Fibroblast of lung (primary cell): ENCODE results near the gene OFD1. TPM values are rescaled to one million over a fixed set of nuclear protein-coding genes. Genes with fewer than 3 reads are reported as not detected.

Experiments used
- DNase-seq, 2 donors: peaks; one replicate each; pipeline versions ENCODE4 v3.0.0 to v3.0.0-alpha.2; 2010; ENCODE audit warnings: low read depth in 2 of 2
- H2AFZ ChIP-seq: 2 replicates; pipeline ENCODE4 v1.5.1; 2012; ENCODE audit warnings: low read length, control low read depth, inconsistent platforms
- H3K27ac ChIP-seq: 2 replicates; pipeline ENCODE4 v1.5.1; 2011; ENCODE audit warnings: low read length, control low read depth; ENCODE audit not compliant: insufficient read depth
- H3K27me3 ChIP-seq: 2 replicates; pipeline ENCODE4 v1.5.1; 2011; ENCODE audit warnings: mild to moderate bottlenecking, low read length; ENCODE audit not compliant: control insufficient read depth, insufficient read depth
- H3K36me3 ChIP-seq: 2 replicates; pipeline ENCODE4 v1.5.1; 2011; ENCODE audit warnings: low read length; ENCODE audit not compliant: control insufficient read depth, insufficient read depth
- H3K4me1 ChIP-seq: 2 replicates; pipeline ENCODE4 v1.5.1; 2011; ENCODE audit warnings: low read length; ENCODE audit not compliant: control insufficient read depth, insufficient read depth; ENCODE audit errors: extremely low read depth
- H3K4me2 ChIP-seq: 2 replicates; pipeline ENCODE4 v1.5.1; 2011; ENCODE audit warnings: low read length, control low read depth; ENCODE audit not compliant: insufficient read depth; ENCODE audit errors: extremely low read depth
- H3K4me3 ChIP-seq, 4 experiments: fragments of 200-600 bp in 1 of 4; sonication (generic) in 1 of 4; replicated peaks in 1 of 4; 2 replicates each; pipeline ENCODE4 v1.5.1; 2011 to 2016; ENCODE audit warnings: low read length in 4 of 4, low read depth in 3 of 4, mild to moderate bottlenecking in 3 of 4, control low read depth in 2 of 4, inconsistent platforms in 1 of 4, mixed read lengths in 1 of 4; ENCODE audit not compliant: insufficient read depth in 1 of 4; ENCODE audit errors: control extremely low read depth in 1 of 4
- H3K79me2 ChIP-seq: 2 replicates; pipeline ENCODE4 v1.5.1; 2012; ENCODE audit warnings: mild to moderate bottlenecking, low read length, inconsistent platforms; ENCODE audit not compliant: control insufficient read depth, insufficient read depth
- H3K9ac ChIP-seq: 2 replicates; pipeline ENCODE4 v1.5.1; 2011; ENCODE audit warnings: mild to moderate bottlenecking, low read length, control low read depth; ENCODE audit not compliant: insufficient read depth
- H3K9me3 ChIP-seq: 2 replicates; pipeline ENCODE4 v1.5.1; 2012; ENCODE audit warnings: low read depth, low read length; ENCODE audit not compliant: control insufficient read depth, insufficient read depth
- H4K20me1 ChIP-seq: 2 replicates; pipeline ENCODE4 v1.5.1; 2011; ENCODE audit warnings: low read length; ENCODE audit not compliant: control insufficient read depth, insufficient read depth; ENCODE audit errors: extremely low read depth
- EZH2 ChIP-seq: IDR thresholded peaks from 2 replicates; pipeline ENCODE4 v1.5.1; 2012; ENCODE audit warnings: low read length, control low read depth, mild to moderate bottlenecking; ENCODE audit errors: missing control alignments
- polyA plus RNA-seq, 2 donors: library from polyadenylated mRNA; depleted of rRNA in 1 of 2; stranded (reverse) in 1 of 2; unstranded in 1 of 2; fragments of >200 nt; gene quantifications; 2 replicates each; pipeline ENCODE4 v1.2.1, GENCODE V29; 2011 to 2012; ENCODE audit warnings: missing spikeins in 1 of 2
- total RNA-seq: library from RNA; depleted of rRNA; stranded (reverse); fragments of >200 nt; gene quantifications from 2 replicates; pipeline ENCODE4 v1.2.1, GENCODE V29; 2014
- TF ChIP-seq, protein P1 (sequence below), 2 donors: IDR thresholded peaks in 1 of 2; conservative IDR thresholded peaks in 1 of 2; 1 replicate in 1 of 2; 2 replicates in 1 of 2; pipeline ENCODE4 v1.5.1; 2011 to 2012; ENCODE audit warnings: low read length in 2 of 2, control low read depth in 1 of 2, inconsistent platforms in 1 of 2, low read depth in 1 of 2, mild to moderate bottlenecking in 1 of 2

Gene OFD1
- total and polyA plus RNA-seq, 2 donors (not counting 1 experiment from before 2014, with no cell fraction given): 7.6 to 15.5 TPM

DNA sequence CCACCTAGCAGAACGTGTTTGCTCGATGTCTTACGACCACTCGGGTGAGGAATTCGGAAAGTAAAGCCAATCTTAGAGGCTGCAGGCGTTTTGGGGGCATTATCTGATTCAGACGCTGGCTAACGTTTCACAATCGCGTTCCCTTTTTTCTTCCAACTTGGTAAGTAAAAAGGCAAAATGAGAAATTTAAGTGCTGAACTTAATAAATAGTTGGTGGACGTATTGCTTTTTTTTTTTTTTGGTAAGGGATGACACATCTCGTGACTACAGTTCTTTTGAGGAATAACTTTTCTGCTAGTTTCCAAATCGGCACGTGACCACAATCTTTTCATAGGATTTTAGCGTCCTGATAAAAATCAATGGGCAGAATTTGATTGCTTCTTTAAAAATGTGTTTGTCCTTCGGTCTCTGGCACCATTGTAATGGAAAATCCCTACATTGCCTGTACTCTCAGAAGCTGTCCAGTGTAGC, 44.8 kb upstream of the OFD1 start:
- no peaks in the 10 kb centered on the region for H3K27me3 ChIP-seq
- peak; percentile 29 to 51 for DNase-seq

DNA sequence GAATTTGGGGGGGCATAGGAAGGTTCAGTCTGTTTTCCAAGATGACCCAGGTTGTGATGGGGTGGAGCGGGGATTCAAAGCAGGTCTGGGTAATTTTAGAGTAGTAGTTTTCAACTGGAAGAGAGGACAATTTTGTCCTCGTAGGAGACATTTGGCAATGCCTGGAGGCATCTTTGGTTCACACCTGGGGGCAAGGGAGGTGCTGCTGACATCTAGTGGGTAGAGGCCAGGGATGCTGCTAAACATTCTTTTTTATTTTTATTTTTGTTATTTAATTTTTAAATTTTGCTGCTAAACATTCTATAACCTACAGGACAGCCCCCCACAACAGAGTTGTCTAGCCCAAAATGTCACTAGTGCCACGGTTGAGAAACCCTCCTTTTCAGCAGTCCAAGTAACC, 43.7 kb upstream of the OFD1 start:
- no peak overlapping the region for H2AFZ ChIP-seq
- H3K36me3 ChIP-seq: no peaks in the 10 kb centered on the region
- DNase-seq: no peak
- TF ChIP-seq, protein P1, sequence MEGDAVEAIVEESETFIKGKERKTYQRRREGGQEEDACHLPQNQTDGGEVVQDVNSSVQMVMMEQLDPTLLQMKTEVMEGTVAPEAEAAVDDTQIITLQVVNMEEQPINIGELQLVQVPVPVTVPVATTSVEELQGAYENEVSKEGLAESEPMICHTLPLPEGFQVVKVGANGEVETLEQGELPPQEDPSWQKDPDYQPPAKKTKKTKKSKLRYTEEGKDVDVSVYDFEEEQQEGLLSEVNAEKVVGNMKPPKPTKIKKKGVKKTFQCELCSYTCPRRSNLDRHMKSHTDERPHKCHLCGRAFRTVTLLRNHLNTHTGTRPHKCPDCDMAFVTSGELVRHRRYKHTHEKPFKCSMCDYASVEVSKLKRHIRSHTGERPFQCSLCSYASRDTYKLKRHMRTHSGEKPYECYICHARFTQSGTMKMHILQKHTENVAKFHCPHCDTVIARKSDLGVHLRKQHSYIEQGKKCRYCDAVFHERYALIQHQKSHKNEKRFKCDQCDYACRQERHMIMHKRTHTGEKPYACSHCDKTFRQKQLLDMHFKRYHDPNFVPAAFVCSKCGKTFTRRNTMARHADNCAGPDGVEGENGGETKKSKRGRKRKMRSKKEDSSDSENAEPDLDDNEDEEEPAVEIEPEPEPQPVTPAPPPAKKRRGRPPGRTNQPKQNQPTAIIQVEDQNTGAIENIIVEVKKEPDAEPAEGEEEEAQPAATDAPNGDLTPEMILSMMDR (conservative IDR thresholded peaks at IDR 0.05 in 1 of 2, IDR thresholded peaks at IDR 0.05 in 1 of 2; ENCODE audit: low read depth in 1 of 2, low read length in 2 of 2): no peak
- no peak for TF ChIP-seq EZH2
- H3K4me2 ChIP-seq: peak overlapping the region; percentile 85
- no peak overlapping the region for H3K9ac ChIP-seq
- peaks cover 58% of the 10 kb centered on the region for H3K79me2 ChIP-seq
- H3K27me3 ChIP-seq: no peaks in the 10 kb centered on the region
- H3K4me1 ChIP-seq: no peaks in the 10 kb centered on the region
- H3K4me3 ChIP-seq: peak overlapping the region; percentile 50 to 88 (median 84)
- no peaks in the 10 kb centered on the region for H3K9me3 ChIP-seq
- peaks cover 3% of the 10 kb centered on the region for H4K20me1 ChIP-seq
- no peak overlapping the region for H3K27ac ChIP-seq

More for the DNA sequence above, 44.8 kb upstream of the OFD1 start:
- peak overlapping the region; percentile 87 for H3K27ac ChIP-seq
- peak overlapping the region; percentile 50 to 88 (median 84) for H3K4me3 ChIP-seq
- peaks cover 47% of the 10 kb centered on the region for H3K79me2 ChIP-seq
- no peak overlapping the region for H2AFZ ChIP-seq
- H3K4me2 ChIP-seq: peak overlapping the region; percentile 85
- H3K9ac ChIP-seq: peak overlapping the region; percentile 90
- no peaks in the 10 kb centered on the region for H3K4me1 ChIP-seq
- no peaks in the 10 kb centered on the region for H4K20me1 ChIP-seq
- no peaks in the 10 kb centered on the region for H3K36me3 ChIP-seq
- no peaks in the 10 kb centered on the region for H3K9me3 ChIP-seq
- TF ChIP-seq EZH2: no peak
- TF ChIP-seq, protein P1 (conservative IDR thresholded peaks at IDR 0.05 in 1 of 2, IDR thresholded peaks at IDR 0.05 in 1 of 2; ENCODE audit: low read depth in 1 of 2, low read length in 2 of 2): no peak

- Histone ChIP-seq H3K4me2 (no peak overlapping the region), H3K27me3 (no peaks in the 10 kb centered on the region), H2AFZ (no peak overlapping the region), H3K9me3 (no peaks in the 10 kb centered on the region), H3K36me3 (no peaks in the 10 kb centered on the region), H4K20me1 (peaks cover 3% of the 10 kb centered on the region), H3K4me1 (no peaks in the 10 kb centered on the region), H3K4me3 (no peak overlapping the region), H3K9ac (no peak overlapping the region), H3K79me2 (peaks cover 62% of the 10 kb centered on the region), H3K27ac (no peak overlapping the region)
- DNase-seq: peak in 1 of 2 donors; percentile 21
- TF ChIP-seq EZH2: no peak
- TF ChIP-seq, protein P1 (conservative IDR thresholded peaks at IDR 0.05 in 1 of 2, IDR thresholded peaks at IDR 0.05 in 1 of 2; ENCODE audit: low read depth in 1 of 2, low read length in 2 of 2): no peak
These were observed 42.6 kb upstream of the OFD1 start for GRCh38 chrX:13691841-13692371.
